Ureter (tissue), 1 donor: Measurements from ENCODE around the gene UTP4. TPM values are rescaled to one million over a fixed set of nuclear protein-coding genes. Genes with fewer than 3 reads are reported as not detected.

Experiments used
- DNase-seq: peaks from one replicate; pipeline ENCODE4 v3.0.0-alpha.2; 2020; ENCODE audit warnings: low spot score
- total RNA-seq: library from RNA; stranded (reverse); gene quantifications from one replicate; pipeline ENCODE4 v1.2.4, GENCODE V29; 2023
- donor health status: DM: yes; HTN: yes; CAD: no.

Gene UTP4
- total RNA-seq, 1 donor from 2014 or later = 47.4 TPM

- DNase-seq = no peak
Observed at GRCh38 chr16:69217433-69217832, 85.0 kb downstream of the UTP4 start.

Other genes with a start within 250 kb of the UTP4 start
- gene HAS3, start 27.0 kb upstream of the UTP4 start, total RNA-seq = 58.9 TPM
- gene CHTF8, start 61 bp upstream of the UTP4 start, total RNA-seq = 133 TPM
- gene SNTB2, start 54.5 kb downstream of the UTP4 start, total RNA-seq = 45.7 TPM
- gene VPS4A, start 178.7 kb downstream of the UTP4 start, total RNA-seq = 30.8 TPM
- gene PDF, start 197.9 kb downstream of the UTP4 start, total RNA-seq = 15.1 TPM
- gene COG8, start 206.9 kb downstream of the UTP4 start, total RNA-seq = 30.1 TPM
- gene NIP7, start 207.1 kb downstream of the UTP4 start, total RNA-seq = 26.1 TPM
- 1.5 TPM for gene TMED6, start 219.1 kb downstream of the UTP4 start, total RNA-seq